Suppressor macrophage treated with lipopolysaccharide for 4 hours (primary cell): Measurements from ENCODE around the gene MTIF2.
"Not testable (repeated sequence)": the region's sequence is repeated elsewhere in the genome, so short reads cannot be mapped to it uniquely, and the experiment has no call there.

Source experiments
- DNase-seq: peaks from one replicate; pipeline ENCODE4 v3.0.0-alpha.2; 2020

The MTIF2 gene

GRCh38 chr2:55268907-55269644 lies at the start of gene MTIF2:
Gene MTIF2 (minus strand): TSS chr2:55269231. CDS start chr2:55263858, 5,373 bp downstream.
- DNase-seq, result peak; percentile 96

- no peak for DNase-seq
Measured at GRCh38 chr2:55314985-55315384, 46.0 kb upstream of the MTIF2 start.

- DNase-seq, result peak; percentile 89
Measured at GRCh38 chr2:55311444-55311870, 42.4 kb upstream of the MTIF2 start.

GRCh38 chr2:55309446-55309845 lies 40.4 kb upstream of the MTIF2 start:
- peak; percentile 9 for DNase-seq

GRCh38 chr2:55302241-55302640 lies 33.2 kb upstream of the MTIF2 start:
- no peak for DNase-seq

GRCh38 chr2:55301277-55301676 lies 32.2 kb upstream of the MTIF2 start:
- DNase-seq, result no peak

GRCh38 chr2:55296393-55296792 lies 27.4 kb upstream of the MTIF2 start:
- DNase-seq, result no peak

- no peak for DNase-seq
Measured at GRCh38 chr2:55283083-55283482, 14.1 kb upstream of the MTIF2 start.

- peak; percentile 90 for DNase-seq
Measured at GRCh38 chr2:55282110-55282917, 13.3 kb upstream of the MTIF2 start.

- not testable (repeated sequence) for DNase-seq
Measured at GRCh38 chr2:55280851-55281546, 12.0 kb upstream of the MTIF2 start.

GRCh38 chr2:55279859-55280424 lies 10.9 kb upstream of the MTIF2 start:
- DNase-seq, result not testable (repeated sequence)

- not testable (repeated sequence) for DNase-seq
Measured at GRCh38 chr2:55279214-55279835, 10.3 kb upstream of the MTIF2 start.

GRCh38 chr2:55277310-55277709 lies 8.3 kb upstream of the MTIF2 start:
- no peak for DNase-seq

GRCh38 chr2:55274346-55274745 lies 5.3 kb upstream of the MTIF2 start:
- not testable (repeated sequence) for DNase-seq

GRCh38 chr2:55269645-55269990 lies 587 bp upstream of the MTIF2 start:
- no peak for DNase-seq

GRCh38 chr2:55268288-55268906 lies 634 bp downstream of the MTIF2 start:
- peak; percentile 17 for DNase-seq

GRCh38 chr2:55259586-55259985 lies 9.4 kb downstream of the MTIF2 start:
- DNase-seq, result not testable (repeated sequence)

- DNase-seq, result no peak
Measured at GRCh38 chr2:55252832-55253231, 16.2 kb downstream of the MTIF2 start.

- no peak for DNase-seq
Measured at GRCh38 chr2:55247025-55247424, 22.0 kb downstream of the MTIF2 start.

- DNase-seq, result no peak
Measured at GRCh38 chr2:55245411-55245810, 23.6 kb downstream of the MTIF2 start.

- no peak for DNase-seq
Measured at GRCh38 chr2:55242617-55243016, 26.4 kb downstream of the MTIF2 start.

GRCh38 chr2:55241582-55241981 lies 27.4 kb downstream of the MTIF2 start:
- not testable (repeated sequence) for DNase-seq
